Kidney (tissue), 14 donors: Measurements from ENCODE around the gene ZNF276. TPM values are rescaled to one million over a fixed set of nuclear protein-coding genes. Genes with fewer than 3 reads are reported as not detected.

Experiments used
- DNase-seq, 5 donors: peaks; one replicate each; pipeline ENCODE4 v3.0.0-alpha.2; 2013 to 2020
- FAIRE-seq: peaks from 2 replicates; lab custom pipeline; 2012; peaks lifted over from hg19 to GRCh38; lab: Jason Lieb, UNC
- H3K27ac ChIP-seq, 2 donors: one replicate each; pipeline ENCODE4 v1.7.0; 2013; ENCODE audit warnings: low read depth in 2 of 2, low read length in 2 of 2, inconsistent platforms in 1 of 2
- H3K27me3 ChIP-seq: one replicate; pipeline ENCODE4 v1.7.1; 2013; ENCODE audit warnings: low read length, inconsistent platforms; ENCODE audit not compliant: control insufficient read depth, insufficient read depth
- H3K36me3 ChIP-seq, 3 donors: one replicate each; pipeline versions ENCODE4 v1.7.0 to v1.7.1; 2013; ENCODE audit warnings: low read length in 3 of 3, control low read depth in 1 of 3, inconsistent platforms in 1 of 3; ENCODE audit not compliant: insufficient read depth in 3 of 3, control insufficient read depth in 2 of 3
- H3K4me1 ChIP-seq, 3 donors: one replicate each; pipeline versions ENCODE4 v1.7.0 to v1.7.1; 2013; ENCODE audit warnings: low read length in 3 of 3, inconsistent platforms in 1 of 3, low read depth in 1 of 3; ENCODE audit not compliant: control insufficient read depth in 2 of 3, insufficient read depth in 2 of 3
- H3K4me3 ChIP-seq, 3 donors: one replicate each; pipeline versions ENCODE4 v1.7.0 to v1.8.1; 2013; ENCODE audit warnings: low read length in 3 of 3, control low read depth in 1 of 3, inconsistent platforms in 1 of 3
- H3K9ac ChIP-seq, 3 donors: one replicate each; pipeline versions ENCODE4 v1.7.0 to v1.7.1; 2013; ENCODE audit warnings: low read length in 3 of 3, control low read depth in 1 of 3, inconsistent platforms in 1 of 3
- H3K9me3 ChIP-seq, 3 donors: one replicate each; pipeline versions ENCODE4 v1.7.0 to v1.7.1; 2013; ENCODE audit warnings: low read length in 3 of 3, control low read depth in 1 of 3, inconsistent platforms in 1 of 3; ENCODE audit not compliant: control insufficient read depth in 2 of 3, insufficient read depth in 1 of 3
- CTCF ChIP-seq: IDR thresholded peaks from 3 replicates; pipeline ENCODE4 v1.5.1; 2012; ENCODE audit warnings: mild to moderate bottlenecking, moderate library complexity, borderline replicate concordance; ENCODE audit not compliant: insufficient read depth; ENCODE audit errors: extremely low read depth
- intact Hi-C: fragments of 100-400 bp; cut with DNase I; formaldehyde crosslinking; loops from one replicate; pipeline ENCODE4 v1.11.1; 2022
- polyA plus RNA-seq: library from polyadenylated mRNA; stranded (reverse); fragments of 350-450 nt; fragmentation: Illumina TruSeq; extraction: RNeasy Lipid Tissue Mini Kit (QIAGEN cat#74804); gene quantifications from one replicate; pipeline ENCODE4 v1.2.3, GENCODE V29; 2014; ENCODE audit warnings: low read depth, low replicate concordance; ENCODE audit not compliant: insufficient read depth
- total RNA-seq: library from RNA; stranded (reverse); fragmentation: NEBNext Ultra II Directional; extraction: Animal tissue kit (Norgen Biotek cat#: 25700); gene quantifications from one replicate; pipeline ENCODE4 v1.2.1, GENCODE V29; 2021
- donor health status: control.
- donor health status: control.
- donor health status: control.
- donor health status: control.
- donor health status: control.
- donor health status: DM: yes; HTN: yes; CAD: no.
- donor health status: Normal renal cell carcinoma (clear cell type).

Gene ZNF276
- total and polyA plus RNA-seq, 2 donors from 2014 or later: 16.4 to 35.4 TPM

GRCh38 chr16:89749637-89750036 is 28.3 kb downstream of the ZNF276 start:
- intact Hi-C loops: no loop called here
- FAIRE-seq: no peak
- Histone ChIP-seq H3K36me3 (peaks cover 0 to 2% (median 0%) of the 10 kb centered on the region in 3 donors), H3K9ac (no peak overlapping the region), H3K4me3 (no peak overlapping the region), H3K27ac (no peak overlapping the region), H3K9me3 (no peaks in the 10 kb centered on the region), H3K27me3 (no peaks in the 10 kb centered on the region), H3K4me1 (no peaks in the 10 kb centered on the region)
- peak in 2 of 5 donors; percentile 15 to 84 for DNase-seq
- no peak for TF ChIP-seq CTCF

- Histone ChIP-seq H3K36me3 (no peaks in the 10 kb centered on the region), H3K27me3 (no peaks in the 10 kb centered on the region), H3K9me3 (no peaks in the 10 kb centered on the region), H3K4me1 (no peaks in the 10 kb centered on the region), H3K4me3 (no peak overlapping the region), H3K27ac (no peak overlapping the region), H3K9ac (no peak overlapping the region)
- DNase-seq (no peak), FAIRE-seq (no peak)
- TF ChIP-seq CTCF: no peak
- intact Hi-C loops: no loop called here
Observed at GRCh38 chr16:89759746-89760340, 38.5 kb downstream of the ZNF276 start.

GRCh38 chr16:89761304-89761922 is 40.1 kb downstream of the ZNF276 start:
- DNase-seq (no peak), FAIRE-seq (no peak)
- H3K36me3 ChIP-seq: no peaks in the 10 kb centered on the region
- H3K4me3 ChIP-seq: peak overlapping the region in 2 of 3 donors; percentile 42 to 53
- no peak overlapping the region for H3K27ac ChIP-seq
- no peaks in the 10 kb centered on the region for H3K27me3 ChIP-seq
- H3K9me3 ChIP-seq: no peaks in the 10 kb centered on the region
- TF ChIP-seq CTCF: no peak
- H3K4me1 ChIP-seq: no peaks in the 10 kb centered on the region
- no peak overlapping the region for H3K9ac ChIP-seq
- intact Hi-C loops: no loop called here
